CD4-positive, alpha-beta T cell treated with Interleukin-15 for 1 hour (primary cell): ENCODE results near the gene RNU6-9.

ENCODE experiments used
- DNase-seq: peaks from one replicate; pipeline ENCODE4 v3.0.0-alpha.2; 2020

The RNU6-9 gene

DNA sequence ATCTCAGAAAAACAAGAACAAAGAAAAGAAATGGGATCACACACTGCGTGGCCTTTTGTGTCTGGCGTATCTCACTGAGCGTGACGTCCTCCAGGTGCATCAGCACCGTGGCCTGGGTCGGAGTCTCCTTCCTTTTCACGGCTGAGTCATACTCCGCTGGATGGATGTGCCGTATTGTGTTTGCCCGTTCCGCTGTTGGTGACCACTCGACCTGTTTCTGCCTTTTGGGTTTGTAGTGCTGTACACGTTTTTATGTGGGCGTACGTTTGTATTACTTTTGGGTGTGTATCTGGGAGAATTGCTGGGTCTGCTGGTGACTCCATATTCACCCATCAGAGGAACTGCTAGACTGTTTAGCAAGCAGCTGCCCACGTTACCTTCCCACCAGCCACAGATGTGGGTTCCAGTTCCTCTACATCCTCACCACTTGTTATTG, 44.0 kb downstream of the RNU6-9 start:
- peak; percentile 69 for DNase-seq

DNA sequence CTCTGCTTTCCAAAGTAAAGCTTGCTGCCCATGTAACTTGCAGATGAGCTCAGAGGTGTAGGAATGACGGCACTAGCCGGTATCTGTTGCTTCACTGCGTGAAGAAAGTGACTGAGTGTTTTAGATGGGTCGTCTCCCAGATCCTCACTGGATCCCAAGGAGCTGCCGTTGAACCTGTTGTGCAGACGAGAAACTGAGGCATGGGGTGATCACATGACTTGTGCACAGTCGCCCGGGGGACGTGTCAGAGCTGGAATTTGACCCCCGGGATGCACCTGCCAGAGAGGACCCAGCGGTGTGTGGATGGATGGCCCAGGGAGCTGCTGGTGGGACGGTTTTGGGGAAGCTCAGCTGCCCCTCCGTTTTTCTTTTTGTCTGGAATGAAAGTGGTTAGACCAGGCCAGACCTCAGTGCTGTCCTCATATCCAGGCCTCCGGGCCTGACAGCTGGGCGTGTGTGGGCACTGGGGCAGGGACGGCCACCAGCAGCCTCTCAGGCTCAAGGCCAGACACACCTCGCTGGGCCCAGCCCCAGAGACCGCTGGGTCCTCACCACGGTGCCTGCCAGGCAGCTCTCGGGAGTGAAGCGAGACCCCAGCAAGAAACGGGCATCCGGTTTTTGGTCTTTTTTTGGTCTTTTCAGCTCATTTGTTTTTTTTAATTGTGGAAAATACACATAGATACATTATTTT, 45.1 kb downstream of the RNU6-9 start:
- no peak for DNase-seq

DNA sequence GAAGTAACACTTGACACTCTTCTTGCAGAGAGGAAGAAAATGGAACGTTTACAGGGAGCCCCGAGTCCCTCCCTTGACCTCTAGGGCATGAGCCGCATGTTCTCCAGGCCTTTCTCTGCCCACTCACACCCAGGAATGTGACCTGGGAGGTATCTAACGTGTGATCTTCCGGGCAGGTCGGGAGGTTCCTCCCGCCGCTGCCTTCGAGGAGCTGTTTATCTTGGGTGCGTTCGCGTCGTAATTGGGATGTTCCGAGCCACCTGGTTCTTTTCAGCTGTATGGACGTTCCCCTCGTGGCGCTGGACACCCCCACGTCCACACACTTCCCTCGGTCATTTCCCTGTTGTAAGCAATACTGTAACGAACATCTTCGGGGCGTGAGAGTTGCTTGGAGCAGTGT, 46.2 kb downstream of the RNU6-9 start:
- DNase-seq = no peak

DNA sequence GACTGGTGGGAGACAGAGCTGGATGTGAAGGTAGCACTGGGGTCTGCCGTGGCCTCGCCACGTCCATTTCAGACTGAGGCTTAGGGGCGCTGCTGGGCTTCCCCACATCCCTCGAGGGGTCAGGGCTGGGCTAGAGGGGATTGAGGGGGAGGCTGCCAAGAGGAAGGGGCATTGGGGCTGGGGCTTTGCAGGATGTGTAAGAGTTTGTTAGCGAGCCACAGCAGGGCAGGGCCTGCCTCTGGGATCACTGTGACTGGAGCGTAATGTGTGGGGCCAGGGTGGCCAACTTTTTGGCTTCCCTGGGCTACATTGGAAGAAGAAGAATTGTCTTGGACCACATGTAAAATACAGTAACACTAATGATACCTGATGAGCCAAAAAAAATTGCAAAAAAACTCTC, 46.6 kb downstream of the RNU6-9 start:
- DNase-seq = no peak

DNA sequence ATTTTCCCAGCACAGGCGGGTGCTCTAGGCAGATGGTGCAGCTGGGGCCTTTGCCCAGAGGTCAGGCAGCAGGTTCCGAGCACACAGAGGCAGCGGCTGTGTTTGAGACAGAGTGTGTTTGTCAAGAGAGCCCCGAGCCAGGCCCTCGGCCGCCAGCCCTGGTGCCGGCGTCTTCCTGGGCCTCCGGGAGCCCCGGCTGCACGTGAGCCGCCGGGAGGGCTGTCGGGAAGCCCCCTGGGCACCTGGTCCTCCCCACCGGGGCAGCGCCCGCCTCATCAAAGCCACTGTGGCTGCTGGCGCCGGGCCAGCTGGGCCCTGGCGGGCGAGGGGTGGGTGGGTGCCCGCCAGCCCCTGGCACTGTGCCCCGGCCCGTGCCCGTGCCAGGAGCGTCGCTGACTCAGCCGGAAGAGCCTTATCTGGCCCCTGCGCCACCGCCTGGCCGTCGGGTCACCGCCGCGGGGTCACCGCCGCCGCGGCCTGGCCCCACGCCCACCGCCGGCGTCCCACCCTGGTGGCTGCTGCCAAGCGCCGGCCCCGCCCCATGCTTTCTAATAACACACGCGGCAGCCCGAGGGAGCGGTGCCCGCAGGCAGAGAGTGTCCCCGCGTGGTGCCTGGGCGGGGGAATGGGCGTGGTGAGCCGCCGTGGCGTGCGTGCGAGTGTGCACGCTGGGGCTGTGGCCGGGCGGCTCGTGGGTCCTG, 47.5 kb downstream of the RNU6-9 start:
- DNase-seq = peak; percentile 82

DNA sequence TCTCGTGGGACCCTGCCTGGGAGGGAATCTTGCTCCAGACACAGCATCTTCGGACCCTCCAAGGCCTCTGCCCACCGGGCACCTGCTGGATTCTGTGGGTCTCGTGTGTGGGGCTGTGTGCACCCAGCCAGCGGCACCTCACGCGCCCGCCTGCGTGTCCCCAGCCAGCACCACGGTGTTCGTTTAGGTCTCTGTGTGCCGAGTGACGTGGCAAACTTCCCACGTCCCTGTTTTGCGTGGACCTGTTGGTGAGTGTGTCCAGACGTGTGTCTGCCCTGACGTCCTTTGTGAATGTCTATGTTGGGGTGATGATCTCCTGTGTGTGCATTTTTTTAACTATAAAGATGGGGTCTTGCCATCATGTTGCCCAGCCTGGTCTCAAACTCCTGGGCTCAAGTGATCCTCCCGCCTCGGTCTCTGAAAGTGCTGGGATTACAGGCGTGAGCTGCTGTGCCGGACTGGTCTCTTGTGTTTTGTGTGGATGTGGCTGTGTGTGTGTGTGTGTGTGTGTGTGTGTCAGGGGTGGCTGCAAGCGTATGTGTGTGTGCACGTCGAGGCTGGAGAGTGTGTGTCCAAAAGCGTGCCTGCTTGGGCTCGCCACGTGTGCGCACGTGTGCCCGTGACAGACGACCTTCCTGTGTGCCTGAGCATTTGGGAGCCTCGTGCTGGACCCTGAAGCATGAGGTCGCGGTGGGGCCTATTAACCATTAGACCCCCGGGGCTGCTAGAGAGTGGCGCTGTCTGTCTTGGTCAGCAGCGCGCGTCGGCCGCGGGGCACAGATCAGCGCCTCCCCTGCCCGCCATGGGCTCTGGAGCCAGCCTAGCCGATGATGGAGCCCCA, 48.2 kb downstream of the RNU6-9 start:
- DNase-seq = no peak

DNA sequence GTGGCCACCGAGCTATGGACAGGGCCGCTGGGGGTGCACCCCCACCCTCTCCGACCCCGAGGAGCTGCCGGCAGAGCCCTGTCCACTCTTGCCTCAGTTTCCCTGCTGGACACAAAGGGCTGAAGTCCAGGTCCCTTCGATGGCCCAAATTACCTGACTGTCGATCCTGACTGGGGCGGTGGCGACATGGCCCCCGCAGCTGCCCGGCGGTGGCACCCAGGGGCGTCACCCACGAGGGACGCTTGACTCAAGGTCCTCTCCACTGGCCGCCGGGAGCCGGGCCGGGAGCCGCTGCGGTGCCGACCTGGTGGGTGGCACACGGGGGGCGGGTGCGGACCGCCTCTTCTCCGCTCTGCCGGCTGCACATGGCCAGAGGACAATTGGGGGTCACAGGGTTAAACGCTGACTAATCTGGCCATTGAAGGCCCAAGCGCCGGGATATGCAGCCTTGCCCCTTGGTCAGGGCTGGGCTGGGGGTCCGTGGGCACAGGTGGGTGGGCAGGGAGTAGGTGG, 48.9 kb downstream of the RNU6-9 start:
- no peak for DNase-seq
